Transverse colon (tissue), 4 donors: Measurements from ENCODE around the gene ZNF513.

Source experiments
- CTCF ChIP-seq, 5 experiments: fragments of 200-600 bp in 3 of 5; fragments of 450-650 bp in 2 of 5; sonication (generic) in 3 of 5; IDR thresholded peaks; 1 replicate in 2 of 5; 2 replicates in 3 of 5; pipeline ENCODE4 v1.5.1; 2016 to 2017; ENCODE audit warnings: antibody characterized with exemption in 5 of 5, inconsistent platforms in 3 of 5, mild to moderate bottlenecking in 2 of 5, moderate library complexity in 1 of 5
- EP300 ChIP-seq: sonication (generic); formaldehyde crosslinking; IDR thresholded peaks from one replicate; pipeline ENCODE4 v1.6.1; 2017; ENCODE audit warnings: antibody characterized with exemption, low read depth
- POLR2A ChIP-seq: fragments of 450-650 bp; IDR thresholded peaks from one replicate; pipeline ENCODE4 v1.6.1; 2016; ENCODE audit warnings: antibody characterized with exemption, mild to moderate bottlenecking, moderate library complexity
- POLR2AphosphoS5 ChIP-seq, 3 donors: sonication (generic); formaldehyde crosslinking; IDR thresholded peaks; one replicate each; pipeline ENCODE4 v1.6.1; 2016; ENCODE audit warnings: antibody characterized with exemption in 3 of 3

- TF ChIP-seq CTCF (IDR thresholded peaks at IDR 0.05) (no peak), POLR2A (no peak), POLR2AphosphoS5 (IDR thresholded peaks at IDR 0.05) (no peak), EP300 (no peak)
Measured at GRCh38 chr2:27336173-27336572, 44.4 kb downstream of the ZNF513 start.
